Naive thymus-derived CD4-positive, alpha-beta T cell (primary cell): ENCODE measurements around the gene ESRRG. TPM values are rescaled to one million over a fixed set of nuclear protein-coding genes. Genes with fewer than 3 reads are reported as not detected.

ENCODE experiments used
- ATAC-seq: fragments of 150-1000 bp; cut with Tn5 transposase; 2 replicates; pipeline ENCODE4 v1.10.0; 2021; ENCODE audit warnings: mild to moderate bottlenecking, moderate library complexity
- CTCF ChIA-PET: fragments of 350-600 bp; sonication (Branson Sonifier 250); formaldehyde crosslinking; loops from one replicate; lab custom pipeline; 2021; ENCODE audit warnings: antibody characterized with exemption; lab: Charles Lee
- POLR2A ChIA-PET: fragments of 350-600 bp; sonication (Branson Sonifier 250); formaldehyde crosslinking; loops from one replicate; lab custom pipeline; 2021; ENCODE audit warnings: antibody characterized with exemption, inconsistent platforms; lab: Charles Lee
- DNase-seq, 9 donors: peaks; one replicate each; pipeline versions ENCODE4 v3.0.0 to v3.0.0-alpha.2; 2020 to 2022; ENCODE audit warnings: mixed read lengths in 1 of 9
- H3K27ac ChIP-seq: one replicate; pipeline ENCODE4 v1.7.0; 2013; ENCODE audit warnings: mild to moderate bottlenecking, low read depth, low read length, moderate library complexity
- H3K27me3 ChIP-seq, 2 donors: one replicate each; pipeline ENCODE4 v1.7.0; 2013; ENCODE audit warnings: low read length in 2 of 2, mild to moderate bottlenecking in 2 of 2, moderate library complexity in 2 of 2; ENCODE audit not compliant: control insufficient read depth in 2 of 2, insufficient read depth in 2 of 2
- H3K36me3 ChIP-seq, 3 experiments: 1 replicate in 2 of 3; 2 replicates in 1 of 3; pipeline ENCODE4 v1.7.0; 2013; ENCODE audit warnings: low read length in 3 of 3, mild to moderate bottlenecking in 3 of 3, moderate library complexity in 1 of 3; ENCODE audit not compliant: insufficient read depth in 3 of 3, control insufficient read depth in 2 of 3
- H3K4me1 ChIP-seq, 2 donors: one replicate each; pipeline ENCODE4 v1.7.0; 2013; ENCODE audit warnings: low read length in 2 of 2, mild to moderate bottlenecking in 2 of 2, moderate library complexity in 1 of 2; ENCODE audit not compliant: control insufficient read depth in 2 of 2, insufficient read depth in 2 of 2
- H3K4me3 ChIP-seq: 2 replicates; pipeline ENCODE4 v1.7.0; 2013; ENCODE audit warnings: mild to moderate bottlenecking, low read length
- H3K9me3 ChIP-seq, 3 experiments: 1 replicate in 2 of 3; 2 replicates in 1 of 3; pipeline ENCODE4 v1.7.0; 2013; ENCODE audit warnings: low read length in 3 of 3; ENCODE audit not compliant: control insufficient read depth in 2 of 3
- H3K27ac Mint-ChIP-seq, 9 donors: one replicate each; pipeline ENCODE4 v1.8.0; 2020 to 2022; ENCODE audit warnings: mixed read lengths in 9 of 9, mild to moderate bottlenecking in 8 of 9, moderate library complexity in 5 of 9, inconsistent platforms in 2 of 9
- H3K27me3 Mint-ChIP-seq, 5 donors: one replicate each; pipeline ENCODE4 v1.8.0; 2021 to 2022; ENCODE audit warnings: mixed read lengths in 5 of 5, mild to moderate bottlenecking in 1 of 5
- H3K36me3 Mint-ChIP-seq, 5 donors: one replicate each; pipeline ENCODE4 v1.8.0; 2020 to 2022; ENCODE audit warnings: mixed read lengths in 5 of 5, mild to moderate bottlenecking in 3 of 5, inconsistent platforms in 1 of 5
- H3K4me1 Mint-ChIP-seq, 7 donors: one replicate each; pipeline ENCODE4 v1.8.0; 2020 to 2022; ENCODE audit warnings: mixed read lengths in 7 of 7, mild to moderate bottlenecking in 3 of 7, inconsistent platforms in 1 of 7
- H3K4me3 Mint-ChIP-seq, 10 donors: one replicate each; pipeline ENCODE4 v1.8.0; 2020 to 2022; ENCODE audit warnings: mild to moderate bottlenecking in 10 of 10, mixed read lengths in 10 of 10, moderate library complexity in 6 of 10, inconsistent platforms in 2 of 10
- H3K9me3 Mint-ChIP-seq, 11 donors: one replicate each; pipeline ENCODE4 v1.8.0; 2020 to 2022; ENCODE audit warnings: mixed read lengths in 11 of 11, mild to moderate bottlenecking in 4 of 11, inconsistent platforms in 1 of 11, moderate library complexity in 1 of 11
- intact Hi-C, 2 donors: fragments of 100-400 bp; cut with micrococcal nuclease; formaldehyde crosslinking; loops; one replicate each; pipeline ENCODE4 v1.15.1; 2023
- polyA plus RNA-seq, 2 donors: library from polyadenylated mRNA; unstranded; fragments of 300-500 nt; fragmentation: Illumina TruSeq; gene quantifications; one replicate each; pipeline ENCODE4 v1.2.3, GENCODE V29; 2021
- total RNA-seq, 6 experiments: library from RNA in 5 of 6; stranded (reverse) in 5 of 6; gene quantifications; 1 replicate in 5 of 6; 2 replicates in 1 of 6; pipeline ENCODE4 v1.2.3 and lab custom pipeline; 2021 to 2026

The ESRRG gene
- total and polyA plus RNA-seq, 7 experiments from 2014 or later: not detected

DNA sequence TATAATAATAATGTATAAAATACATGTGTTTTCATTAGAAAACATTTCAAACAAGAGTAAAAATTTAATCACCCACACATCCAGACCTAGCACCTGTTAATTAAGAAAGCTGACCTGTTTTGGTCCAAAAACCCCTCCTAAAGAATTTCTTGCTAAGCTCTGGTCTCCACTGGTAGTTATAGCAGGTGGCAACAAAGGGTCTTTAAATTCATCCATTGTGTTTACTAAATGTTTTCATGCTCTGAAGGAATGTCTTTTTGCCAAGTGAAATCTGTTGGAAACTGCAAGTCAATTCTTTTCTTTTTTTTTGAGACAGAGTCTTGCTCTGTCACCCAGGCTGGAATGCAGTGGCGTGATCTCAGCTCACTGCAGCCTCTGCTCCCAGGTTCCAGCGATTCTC is 141.1 kb downstream of the ESRRG start:
- DNase-seq (no peak), ATAC-seq (no peak)
- Mint-ChIP-seq H3K9me3 (peaks cover 0 to 23% (median 7%) of the 10 kb centered on the region in 11 donors), H3K27me3 (no peaks in the 10 kb centered on the region), H3K27ac (no peak overlapping the region), H3K36me3 (no peaks in the 10 kb centered on the region), H3K4me3 (no peak overlapping the region), H3K4me1 (no peaks in the 10 kb centered on the region)
- Histone ChIP-seq H3K4me3 (no peak overlapping the region), H3K4me1 (no peaks in the 10 kb centered on the region), H3K27ac (no peak overlapping the region), H3K9me3 (no peaks in the 10 kb centered on the region), H3K27me3 (no peaks in the 10 kb centered on the region), H3K36me3 (no peaks in the 10 kb centered on the region)
- POLR2A ChIA-PET: no interaction called here
- CTCF ChIA-PET: no interaction called here
- intact Hi-C loops: no loop called here

GRCh38 chr1:216580538-216581057 is 142.6 kb downstream of the ESRRG start:
- intact Hi-C loops: no loop called here
- no peaks in the 10 kb centered on the region for H3K9me3 ChIP-seq
- no peak overlapping the region for H3K27ac ChIP-seq
- Mint-ChIP-seq H3K9me3 (peaks cover 0 to 23% (median 8%) of the 10 kb centered on the region in 11 donors), H3K27me3 (no peaks in the 10 kb centered on the region), H3K4me3 (no peak overlapping the region), H3K36me3 (no peaks in the 10 kb centered on the region), H3K4me1 (no peaks in the 10 kb centered on the region), H3K27ac (no peak overlapping the region)
- H3K4me1 ChIP-seq: no peaks in the 10 kb centered on the region
- no peaks in the 10 kb centered on the region for H3K36me3 ChIP-seq
- ChIA-PET CTCF (no interaction called here), POLR2A (no interaction called here)
- no peak for ATAC-seq
- no peak for DNase-seq
- no peak overlapping the region for H3K4me3 ChIP-seq
- H3K27me3 ChIP-seq: no peaks in the 10 kb centered on the region

GRCh38 chr1:216576234-216576937 is 146.8 kb downstream of the ESRRG start:
- CTCF ChIA-PET: no interaction called here

GRCh38 chr1:216566641-216567205 is 156.5 kb downstream of the ESRRG start:
- no peak for ATAC-seq
- ChIA-PET POLR2A (no interaction called here), CTCF (no interaction called here)
- no peaks in the 10 kb centered on the region for H3K27me3 Mint-ChIP-seq
- H3K4me1 ChIP-seq: no peaks in the 10 kb centered on the region
- no peaks in the 10 kb centered on the region for H3K9me3 ChIP-seq
- DNase-seq: no peak
- H3K36me3 ChIP-seq: no peaks in the 10 kb centered on the region
- peaks cover 0 to 14% (median 3%) of the 10 kb centered on the region in 11 donors for H3K9me3 Mint-ChIP-seq
- no peaks in the 10 kb centered on the region for H3K4me1 Mint-ChIP-seq
- no peak overlapping the region for H3K27ac ChIP-seq
- H3K27me3 ChIP-seq: no peaks in the 10 kb centered on the region
- no peak overlapping the region for H3K27ac Mint-ChIP-seq
- no peak overlapping the region for H3K4me3 Mint-ChIP-seq
- no peak overlapping the region for H3K4me3 ChIP-seq
- no peaks in the 10 kb centered on the region for H3K36me3 Mint-ChIP-seq
- intact Hi-C loops: no loop called here

More at GRCh38 chr1:216576234-216576937, 146.8 kb downstream of the ESRRG start:
- intact Hi-C loops: no loop called here
- Mint-ChIP-seq H3K27me3 (no peaks in the 10 kb centered on the region), H3K4me3 (no peak overlapping the region), H3K36me3 (no peaks in the 10 kb centered on the region), H3K9me3 (peaks cover 0 to 24% (median 1%) of the 10 kb centered on the region in 11 donors), H3K27ac (no peak overlapping the region), H3K4me1 (no peaks in the 10 kb centered on the region)
- H3K9me3 ChIP-seq: no peaks in the 10 kb centered on the region
- no peaks in the 10 kb centered on the region for H3K36me3 ChIP-seq
- POLR2A ChIA-PET: no interaction called here
- ATAC-seq (no peak), DNase-seq (no peak)
- no peaks in the 10 kb centered on the region for H3K4me1 ChIP-seq
- H3K4me3 ChIP-seq: no peak overlapping the region
- no peaks in the 10 kb centered on the region for H3K27me3 ChIP-seq
- no peak overlapping the region for H3K27ac ChIP-seq

DNA sequence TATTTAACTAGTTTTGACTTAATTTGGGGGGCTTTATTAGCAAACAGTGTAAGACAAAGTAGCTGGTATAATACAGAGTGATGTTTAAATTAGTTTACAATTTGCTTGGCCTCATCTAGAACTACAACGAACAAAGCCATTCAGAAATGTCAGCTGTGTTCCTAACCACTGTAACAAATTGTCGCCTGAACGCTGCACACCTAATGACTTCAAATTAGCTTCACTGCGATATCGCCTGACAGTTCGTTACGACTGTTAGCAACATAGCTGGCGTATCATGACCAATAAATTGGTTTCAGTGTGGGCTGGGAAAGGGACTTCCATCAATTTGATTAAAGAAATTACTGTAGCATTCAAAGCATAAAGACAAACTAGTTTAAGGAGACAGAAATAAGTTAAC is 160.1 kb downstream of the ESRRG start:
- no peaks in the 10 kb centered on the region for H3K27me3 Mint-ChIP-seq
- Histone ChIP-seq H3K27me3 (no peaks in the 10 kb centered on the region), H3K9me3 (no peaks in the 10 kb centered on the region), H3K4me3 (no peak overlapping the region), H3K4me1 (no peaks in the 10 kb centered on the region), H3K27ac (no peak overlapping the region), H3K36me3 (no peaks in the 10 kb centered on the region)
- H3K9me3 Mint-ChIP-seq: peaks cover 0 to 4% (median 0%) of the 10 kb centered on the region in 11 donors
- H3K36me3 Mint-ChIP-seq: no peaks in the 10 kb centered on the region
- intact Hi-C loops: no loop called here
- ChIA-PET POLR2A (no interaction called here), CTCF (no interaction called here)
- no peaks in the 10 kb centered on the region for H3K4me1 Mint-ChIP-seq
- ATAC-seq (no peak), DNase-seq (no peak)
- H3K4me3 Mint-ChIP-seq: no peak overlapping the region
- no peak overlapping the region for H3K27ac Mint-ChIP-seq

DNA sequence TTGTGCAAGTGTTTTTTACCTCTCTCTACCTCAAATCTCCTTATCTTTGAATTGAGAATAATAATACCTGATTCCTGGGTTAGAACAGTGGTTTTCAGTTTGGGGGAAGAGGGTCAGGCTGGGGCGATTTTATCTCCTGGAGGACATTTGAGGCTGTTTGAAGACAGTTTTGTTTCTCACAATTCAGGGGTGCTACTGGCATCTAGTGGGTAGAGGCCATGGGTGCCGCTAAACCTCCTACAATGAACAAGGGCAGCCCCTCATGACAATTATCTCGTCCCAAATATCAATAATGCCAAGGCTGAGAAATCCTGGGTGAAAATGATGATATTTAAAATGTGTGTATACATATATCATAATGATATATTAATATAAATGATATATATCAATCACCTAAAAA is 160.8 kb downstream of the ESRRG start:
- ChIA-PET CTCF (no interaction called here), POLR2A (no interaction called here)
- Mint-ChIP-seq H3K9me3 (peaks cover 0 to 4% (median 0%) of the 10 kb centered on the region in 11 donors), H3K27me3 (no peaks in the 10 kb centered on the region), H3K4me1 (no peaks in the 10 kb centered on the region), H3K4me3 (no peak overlapping the region), H3K36me3 (no peaks in the 10 kb centered on the region), H3K27ac (no peak overlapping the region)
- Histone ChIP-seq H3K4me1 (no peaks in the 10 kb centered on the region), H3K36me3 (no peaks in the 10 kb centered on the region), H3K4me3 (no peak overlapping the region), H3K27me3 (no peaks in the 10 kb centered on the region), H3K27ac (no peak overlapping the region), H3K9me3 (no peaks in the 10 kb centered on the region)
- ATAC-seq (no peak), DNase-seq (no peak)
- intact Hi-C loops: no loop called here

DNA sequence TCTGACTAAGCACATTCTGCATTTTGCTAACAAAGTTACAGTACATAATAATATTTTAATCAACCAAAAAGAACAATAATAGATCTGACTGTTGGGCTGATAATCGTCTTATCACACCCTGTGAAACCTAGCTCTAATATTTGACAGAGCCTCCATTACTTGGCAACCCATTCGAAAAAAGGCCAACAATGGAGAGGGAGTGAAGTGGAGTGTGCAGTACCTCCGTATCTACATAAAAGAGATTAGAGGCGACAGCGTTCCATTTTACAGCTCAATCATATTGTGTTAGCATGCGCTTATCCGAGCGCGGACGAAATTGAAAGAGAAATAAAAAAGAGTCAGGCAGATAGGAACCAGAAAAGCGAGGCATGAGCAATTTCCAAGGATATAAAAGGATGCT is 162.7 kb downstream of the ESRRG start:
- H3K27ac Mint-ChIP-seq: no peak overlapping the region
- ChIA-PET POLR2A (no interaction called here), CTCF (no interaction called here)
- Histone ChIP-seq H3K27ac (no peak overlapping the region), H3K4me1 (no peaks in the 10 kb centered on the region), H3K27me3 (no peaks in the 10 kb centered on the region), H3K4me3 (no peak overlapping the region), H3K36me3 (no peaks in the 10 kb centered on the region), H3K9me3 (no peaks in the 10 kb centered on the region)
- H3K27me3 Mint-ChIP-seq: no peaks in the 10 kb centered on the region
- H3K36me3 Mint-ChIP-seq: no peaks in the 10 kb centered on the region
- H3K9me3 Mint-ChIP-seq: peaks cover 0 to 6% (median 2%) of the 10 kb centered on the region in 11 donors
- intact Hi-C loops: no loop called here
- no peaks in the 10 kb centered on the region for H3K4me1 Mint-ChIP-seq
- no peak for ATAC-seq
- DNase-seq: no peak
- no peak overlapping the region for H3K4me3 Mint-ChIP-seq
